GM12878 (cell line): ENCODE measurements around the gene WBP1L. TPM values are rescaled to one million over a fixed set of nuclear protein-coding genes. Genes with fewer than 3 reads are reported as not detected.

Experiments used
- BCL3 ChIP-seq: IDR thresholded peaks from 2 replicates; pipeline ENCODE4 v1.6.1; 2011; ENCODE audit warnings: borderline replicate concordance, low read depth, mild to moderate bottlenecking, moderate library complexity, low read length; ENCODE audit not compliant: insufficient read depth, poor library complexity, severe bottlenecking
- BCLAF1 ChIP-seq: fragments of 450-650 bp; IDR thresholded peaks from 2 replicates; pipeline ENCODE4 v1.6.1; 2017; ENCODE audit warnings: antibody characterized with exemption, mild to moderate bottlenecking, moderate library complexity
- CEBPB ChIP-seq, 2 experiments: fragments of 150-350 bp in 1 of 2; IDR thresholded peaks; 2 replicates each; pipeline ENCODE4 v1.6.1; 2012 to 2014; ENCODE audit warnings: low read depth in 2 of 2, low read length in 2 of 2, borderline replicate concordance in 1 of 2, inconsistent platforms in 1 of 2
- CHD2 ChIP-seq: IDR thresholded peaks from 2 replicates; pipeline ENCODE4 v1.6.1; 2011; ENCODE audit warnings: low read depth, low read length, improper control_type of control experiment, borderline replicate concordance
- FOXK2 ChIP-seq: fragments of 450-650 bp; IDR thresholded peaks from 2 replicates; pipeline ENCODE4 v1.6.1; 2017; ENCODE audit warnings: mild to moderate bottlenecking, moderate library complexity
- GABPA ChIP-seq: IDR thresholded peaks from 2 replicates; pipeline ENCODE4 v1.6.1; 2014; ENCODE audit warnings: antibody characterized with exemption, low read depth, mild to moderate bottlenecking, inconsistent platforms
- HDAC6 ChIP-seq: fragments of 200-600 bp; sonication (generic); IDR thresholded peaks from one replicate; pipeline ENCODE4 v1.8.0; 2017; ENCODE audit warnings: antibody characterized with exemption; ENCODE audit not compliant: unreplicated experiment
- MEF2B ChIP-seq: fragments of 450-650 bp; IDR thresholded peaks from 2 replicates; pipeline ENCODE4 v1.6.1; 2018; ENCODE audit warnings: mild to moderate bottlenecking, moderate library complexity; ENCODE audit not compliant: partially characterized antibody, poor library complexity, severe bottlenecking
- NRF1 ChIP-seq: conservative IDR thresholded peaks from 2 replicates; pipeline ENCODE4 v1.6.1; 2011; ENCODE audit warnings: mild to moderate bottlenecking, low read depth, low read length, improper control_type of control experiment
- PAX8 ChIP-seq: fragments of 450-650 bp; IDR thresholded peaks from 2 replicates; pipeline ENCODE4 v1.6.1; 2017; ENCODE audit warnings: mild to moderate bottlenecking, moderate library complexity
- PML ChIP-seq: IDR thresholded peaks from 2 replicates; pipeline ENCODE4 v1.6.1; 2012; ENCODE audit warnings: low read length, inconsistent platforms
- RELA ChIP-seq: fragments of 450-650 bp; IDR thresholded peaks from 2 replicates; pipeline ENCODE4 v1.8.0; 2014; ENCODE audit warnings: borderline replicate concordance; ENCODE audit not compliant: partially characterized antibody
- SP1 ChIP-seq: IDR thresholded peaks from one replicate; pipeline ENCODE4 v1.6.1; 2011; ENCODE audit warnings: low read depth, low read length
- ZBTB4 ChIP-seq: fragments of 450-650 bp; formaldehyde crosslinking; IDR thresholded peaks from 2 replicates; pipeline ENCODE4 v1.4.0; 2022; ENCODE audit warnings: mild to moderate bottlenecking, moderate library complexity
- ZBTB40 ChIP-seq: fragments of 450-650 bp; IDR thresholded peaks from 2 replicates; pipeline ENCODE4 v1.6.1; 2016; ENCODE audit warnings: mild to moderate bottlenecking, moderate library complexity, borderline replicate concordance
- ZNF274 ChIP-seq: IDR thresholded peaks from one replicate; pipeline ENCODE4 v1.8.0; 2011; ENCODE audit not compliant: insufficient read length, insufficient read depth
- polyA plus RNA-seq, 11 experiments: library from polyadenylated mRNA; depleted of rRNA in 4 of 11; unstranded in 6 of 11; stranded (reverse) in 5 of 11; fragments of >200 nt; fragmentation: Nextera tagmentation in 4 of 11; fragmentation: Illumina TruSeq in 1 of 11; extraction: Ambion mirVana in 4 of 11; extraction: Trizol in 1 of 11; gene quantifications; 1 replicate in 1 of 11; 2 replicates in 10 of 11; pipeline versions ENCODE4 v1.2.1 to v1.2.3, GENCODE V29; 2011 to 2016; ENCODE audit warnings: inconsistent platforms in 2 of 11, missing spikeins in 2 of 11, low read depth in 1 of 11
- total RNA-seq, 4 experiments: library from RNA; depleted of rRNA in 3 of 4; stranded (reverse); fragments of >200 nt in 3 of 4; fragmentation: Illumina TruSeq in 1 of 4; extraction: Trizol in 1 of 4; gene quantifications; 2 replicates each; pipeline versions ENCODE4 v1.2.1 to v1.2.3, GENCODE V29; 2013 to 2021

WBP1L gene
- total and polyA plus RNA-seq, 10 of the 15 experiments (the other 5 are each of a cell fraction or from before 2014, with no cell fraction given), result 3.7 to 18.8 (median 12.3) TPM

- TF ChIP-seq ZBTB40 (peak; percentile 92), GABPA (peak; percentile 88), BCLAF1 (no peak), BCL3 (peak; percentile 13), RELA (peak; percentile 65), ZNF274 (no peak), FOXK2 (no peak), MEF2B (peak; percentile 41), HDAC6 (no peak), NRF1 (no peak), ZBTB4 (CRISPR knock-in tag) (0 out of 2 replicates have a peak, but pooled peaks have one; percentile 12), CEBPB (IDR thresholded peaks at IDR 0.05; ENCODE audit: borderline replicate concordance in 1 of 2, low read depth in 2 of 2, low read length in 2 of 2) (no peak), PML (no peak; the same call in 1 of the 2 replicates), SP1 (peak; percentile 94), CHD2 (peak; percentile 93), PAX8 (no peak)
These were observed at the start of gene WBP1L (continued) for GRCh38 chr10:102743588-102744373.
